ENCODE results near the gene SNW1.

DNA sequence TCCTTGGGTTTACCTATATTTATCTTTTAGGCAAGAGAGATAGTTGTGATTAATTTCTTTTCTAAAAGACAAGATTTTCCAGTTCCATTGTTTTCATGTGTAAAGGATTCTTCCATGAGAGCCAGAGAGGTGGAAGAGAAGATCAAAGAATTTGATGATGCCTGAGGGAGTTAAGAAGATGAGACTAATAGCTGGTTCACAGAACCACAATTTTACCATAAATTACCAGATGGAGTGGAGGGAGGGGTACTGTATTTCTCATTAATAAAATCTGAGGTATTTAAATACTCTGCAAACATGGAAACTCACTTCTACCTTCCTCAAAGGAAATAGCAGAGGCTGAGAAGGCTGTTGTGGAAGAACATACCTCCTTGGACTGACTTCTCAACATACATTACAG is 87.8 kb downstream of the SNW1 start:
- TF ChIP-seq EZH2 (IDR thresholded peaks at IDR 0.05; ENCODE audit: borderline replicate concordance, insufficient read depth, low read length, poor library complexity, severe bottlenecking), result no peak
- TF ChIP-seq, protein P1, sequence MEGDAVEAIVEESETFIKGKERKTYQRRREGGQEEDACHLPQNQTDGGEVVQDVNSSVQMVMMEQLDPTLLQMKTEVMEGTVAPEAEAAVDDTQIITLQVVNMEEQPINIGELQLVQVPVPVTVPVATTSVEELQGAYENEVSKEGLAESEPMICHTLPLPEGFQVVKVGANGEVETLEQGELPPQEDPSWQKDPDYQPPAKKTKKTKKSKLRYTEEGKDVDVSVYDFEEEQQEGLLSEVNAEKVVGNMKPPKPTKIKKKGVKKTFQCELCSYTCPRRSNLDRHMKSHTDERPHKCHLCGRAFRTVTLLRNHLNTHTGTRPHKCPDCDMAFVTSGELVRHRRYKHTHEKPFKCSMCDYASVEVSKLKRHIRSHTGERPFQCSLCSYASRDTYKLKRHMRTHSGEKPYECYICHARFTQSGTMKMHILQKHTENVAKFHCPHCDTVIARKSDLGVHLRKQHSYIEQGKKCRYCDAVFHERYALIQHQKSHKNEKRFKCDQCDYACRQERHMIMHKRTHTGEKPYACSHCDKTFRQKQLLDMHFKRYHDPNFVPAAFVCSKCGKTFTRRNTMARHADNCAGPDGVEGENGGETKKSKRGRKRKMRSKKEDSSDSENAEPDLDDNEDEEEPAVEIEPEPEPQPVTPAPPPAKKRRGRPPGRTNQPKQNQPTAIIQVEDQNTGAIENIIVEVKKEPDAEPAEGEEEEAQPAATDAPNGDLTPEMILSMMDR (IDR thresholded peaks at IDR 0.05; ENCODE audit: poor library complexity, severe bottlenecking), result no peak
- no peak for TF ChIP-seq POLR2AphosphoS5 (IDR thresholded peaks at IDR 0.05)
- no peak for TF ChIP-seq SMC3 (conservative IDR thresholded peaks at IDR 0.05; ENCODE audit: poor library complexity)
- no peak for TF ChIP-seq EP300 (conservative IDR thresholded peaks at IDR 0.05; ENCODE audit: poor library complexity, severe bottlenecking)
- no peak for TF ChIP-seq REST (IDR thresholded peaks at IDR 0.05; ENCODE audit: borderline replicate concordance)
- TF ChIP-seq MXI1 (conservative IDR thresholded peaks at IDR 0.05; ENCODE audit: poor library complexity, severe bottlenecking), result no peak
- no peak for TF ChIP-seq RAD21 (conservative IDR thresholded peaks at IDR 0.05)

Data from neural cell (in vitro differentiated cells).